HG03521 (cell line): ENCODE results near the gene ECE1.

ENCODE experiments used
- ATAC-seq: cut with Tn5 transposase; IDR thresholded peaks from one replicate; pipeline ENCODE4 v1.9.1; 2021; ENCODE audit warnings: mild to moderate bottlenecking, moderate library complexity; ENCODE audit not compliant: unreplicated experiment

Gene ECE1

GRCh38 chr1:21255284-21255942 is 34.9 kb downstream of the ECE1 start:
- no peak for ATAC-seq

DNA sequence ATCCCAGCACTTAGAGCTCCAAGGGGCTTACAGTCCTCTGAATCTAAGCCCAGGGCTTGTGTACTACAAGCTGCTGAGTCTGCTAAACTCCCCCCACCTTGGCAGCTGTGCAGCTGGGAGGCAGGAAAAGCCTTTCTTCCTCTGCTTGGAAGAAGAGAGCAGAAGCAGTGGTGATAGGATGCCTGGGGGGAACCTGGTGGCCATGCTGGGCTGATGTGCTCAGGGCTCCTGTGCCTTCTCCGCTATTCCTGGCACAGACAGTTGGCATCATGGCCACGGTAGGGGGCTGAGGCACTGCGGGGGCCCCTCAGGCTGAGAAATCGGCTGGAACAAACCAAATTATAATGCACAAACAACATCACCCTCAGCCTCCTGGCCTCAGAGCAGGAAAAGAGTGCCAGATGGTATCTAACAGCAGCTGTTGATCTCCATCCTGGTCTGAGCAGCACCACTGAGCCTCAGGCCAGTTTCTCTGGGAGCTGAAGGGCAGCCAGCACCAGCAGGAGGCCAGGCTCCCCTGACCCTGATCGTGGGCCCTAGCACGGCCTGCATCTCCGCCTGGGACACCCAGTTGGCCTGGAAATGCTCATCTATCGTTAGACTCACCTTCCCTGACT is 35.8 kb downstream of the ECE1 start:
- ATAC-seq, result no peak

DNA sequence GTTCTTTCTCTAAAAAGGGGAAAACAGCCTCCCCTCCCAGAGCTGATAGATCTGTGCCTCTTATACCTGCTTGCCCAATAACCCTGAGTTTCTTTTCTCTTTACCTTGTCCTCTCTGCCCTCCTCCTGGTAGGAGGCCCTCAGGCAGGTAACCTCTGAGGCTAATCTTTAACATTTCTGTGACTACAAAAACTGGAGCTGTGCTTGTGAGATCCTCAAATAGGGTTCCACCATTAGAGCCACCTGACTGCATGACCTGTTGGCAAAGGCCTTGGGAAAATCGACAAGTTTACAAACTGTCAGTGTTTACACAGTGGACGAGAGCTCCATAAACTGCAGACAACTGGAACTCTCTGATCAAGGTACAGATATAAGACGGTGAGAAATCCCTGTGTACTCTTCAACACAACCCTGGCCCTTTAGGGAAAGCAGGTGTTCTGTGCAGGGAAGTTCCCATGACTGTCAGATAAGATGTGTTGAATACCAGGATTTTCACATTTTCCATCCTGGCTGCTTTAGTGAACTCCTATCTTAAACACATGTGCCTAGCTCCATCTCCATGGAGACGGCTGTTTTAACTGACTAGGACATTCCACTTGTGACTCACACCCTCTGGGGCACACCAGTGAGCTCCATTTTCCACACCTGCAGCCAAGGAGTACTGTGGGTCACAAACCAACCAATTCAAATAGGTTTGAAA is 38.3 kb downstream of the ECE1 start:
- ATAC-seq, result no peak

DNA sequence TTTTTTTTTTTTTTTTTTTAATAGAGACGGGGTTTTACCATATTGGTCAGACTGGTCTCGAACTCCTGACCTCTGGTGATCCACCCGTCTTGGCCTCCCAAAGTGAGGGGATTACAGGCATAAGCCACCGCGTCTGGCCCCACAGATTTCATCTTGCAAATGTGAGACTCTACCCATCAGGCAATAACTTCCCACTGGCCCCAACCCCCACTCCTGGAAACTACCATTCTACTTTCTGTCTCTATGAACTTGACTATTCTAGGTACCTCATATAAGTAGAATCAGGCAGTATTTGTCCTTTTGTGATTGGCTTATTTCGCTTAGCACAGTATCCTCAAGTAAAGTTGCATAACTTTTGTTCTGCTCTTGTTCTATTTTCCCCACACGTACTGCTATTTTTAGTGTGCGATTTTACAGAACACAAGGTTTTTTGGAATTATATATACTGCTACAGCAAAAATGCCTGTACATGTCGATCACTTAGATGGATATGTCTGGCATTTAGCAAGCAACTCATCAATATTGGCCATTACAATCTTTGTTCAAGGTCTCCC is 40.2 kb downstream of the ECE1 start:
- ATAC-seq, result no peak

GRCh38 chr1:21247892-21248715 is 42.2 kb downstream of the ECE1 start:
- ATAC-seq, result no peak

GRCh38 chr1:21246905-21247642 is 43.2 kb downstream of the ECE1 start:
- no peak for ATAC-seq

GRCh38 chr1:21245688-21246229 is 44.5 kb downstream of the ECE1 start:
- no peak for ATAC-seq

DNA sequence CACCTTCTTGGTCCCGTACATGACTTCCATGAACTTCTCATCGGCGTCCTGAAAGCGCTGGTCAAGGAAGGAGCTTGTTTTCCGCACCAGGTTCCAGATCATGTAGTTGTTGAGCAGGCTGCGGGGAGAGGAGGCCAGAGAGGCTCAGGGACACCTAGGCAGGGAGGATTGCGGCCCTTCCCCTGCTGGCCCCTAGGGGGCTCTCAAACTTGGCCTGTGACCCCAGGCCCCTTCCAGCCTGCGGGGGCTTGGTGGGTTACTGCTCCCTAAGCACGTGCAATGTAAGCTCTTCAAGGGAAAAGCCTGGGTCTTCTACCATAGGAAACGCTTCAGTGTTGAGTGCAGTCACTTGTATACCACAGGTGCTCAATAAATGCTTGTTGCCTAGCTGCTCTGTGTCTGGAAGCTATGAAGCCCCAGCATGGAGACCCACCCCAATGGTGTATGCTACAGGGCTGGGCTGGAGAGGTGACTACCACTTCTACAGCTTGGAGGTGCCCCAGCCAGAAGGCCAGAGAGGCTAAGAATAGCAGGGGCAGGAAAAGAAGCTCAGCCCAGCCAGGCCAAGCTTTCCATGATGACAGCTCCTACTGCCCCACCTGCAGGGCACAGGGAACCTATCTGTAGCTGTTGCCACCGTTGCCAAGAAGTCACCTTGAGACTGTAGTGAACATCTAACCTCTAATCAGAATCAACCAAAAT is 45.1 kb downstream of the ECE1 start:
- no peak for ATAC-seq

- ATAC-seq, result no peak
Measured at GRCh38 chr1:21244154-21244553, 46.1 kb downstream of the ECE1 start.

DNA sequence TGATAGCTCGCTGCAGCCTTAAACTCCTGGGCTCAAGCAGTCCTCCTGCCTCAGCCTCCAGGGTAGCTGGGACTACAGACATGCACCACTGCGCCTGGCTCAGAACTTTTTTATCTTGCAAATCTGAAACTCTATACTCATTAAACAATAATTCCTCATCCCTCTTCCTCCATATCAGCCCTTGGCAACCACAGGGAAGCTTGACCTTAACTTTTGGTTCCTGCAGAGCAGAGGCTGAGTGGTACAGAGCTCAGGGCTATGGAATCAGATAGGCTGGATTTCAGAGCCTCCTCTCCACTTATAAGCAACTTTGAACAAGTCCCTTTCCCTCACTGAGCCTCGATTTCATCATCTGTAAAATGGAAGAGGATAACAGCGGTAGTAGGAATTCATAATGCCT is 47.4 kb downstream of the ECE1 start:
- no peak for ATAC-seq

GRCh38 chr1:21241771-21242581 is 48.3 kb downstream of the ECE1 start:
- ATAC-seq, result no peak

DNA sequence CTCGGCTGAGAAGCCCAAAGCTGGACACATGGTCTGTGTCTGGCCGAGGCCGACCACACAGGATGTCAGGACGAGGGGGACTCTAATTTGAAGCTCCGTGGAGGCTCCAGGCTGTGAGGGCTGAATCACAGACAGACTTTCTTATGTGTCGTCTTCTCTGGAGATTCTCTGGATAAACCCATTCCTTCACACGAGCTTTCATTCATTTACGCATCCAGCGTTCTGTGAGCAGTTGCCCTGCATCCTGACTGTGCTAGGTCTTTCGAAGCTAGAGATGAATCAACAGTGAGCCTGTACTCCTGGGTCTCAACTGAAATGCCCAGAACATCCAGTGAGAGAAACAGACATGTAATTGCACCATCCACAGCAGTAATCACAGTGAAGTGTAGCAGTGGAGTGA is 49.6 kb downstream of the ECE1 start:
- no peak for ATAC-seq

- ATAC-seq, result no peak
Measured at GRCh38 chr1:21239221-21239620, 51.0 kb downstream of the ECE1 start.

DNA sequence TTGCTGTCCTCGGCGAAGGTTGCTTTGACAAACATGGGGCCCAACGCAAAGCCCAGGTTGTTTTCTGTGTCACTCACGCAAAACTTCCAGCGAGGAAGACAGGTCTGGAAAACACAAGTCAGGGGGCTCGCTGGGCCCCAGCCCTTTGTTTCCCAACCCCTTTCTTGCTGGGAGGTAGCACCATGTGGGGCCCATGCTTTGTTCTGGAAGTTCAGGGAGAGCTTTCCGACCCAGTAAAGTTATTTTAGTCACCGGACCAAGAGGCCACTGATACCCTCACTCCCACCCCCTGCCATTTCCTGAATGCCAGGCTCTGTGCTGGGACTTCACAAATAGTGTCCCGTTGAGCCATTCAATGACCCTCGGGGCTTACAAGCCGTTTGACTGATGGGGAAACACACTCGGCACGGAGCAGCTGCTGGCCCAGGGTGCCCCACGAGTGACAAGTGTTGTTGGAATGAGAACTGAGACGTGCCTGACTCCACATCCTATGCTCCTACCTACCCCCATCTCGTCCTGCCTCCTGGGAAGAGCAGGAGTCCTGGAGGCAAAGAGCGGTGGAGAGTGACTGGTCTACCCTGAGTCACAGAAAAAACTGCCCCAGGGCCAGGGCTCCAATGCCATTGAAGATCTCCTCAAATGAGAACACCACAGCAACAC is 52.0 kb downstream of the ECE1 start:
- ATAC-seq, result no peak

DNA sequence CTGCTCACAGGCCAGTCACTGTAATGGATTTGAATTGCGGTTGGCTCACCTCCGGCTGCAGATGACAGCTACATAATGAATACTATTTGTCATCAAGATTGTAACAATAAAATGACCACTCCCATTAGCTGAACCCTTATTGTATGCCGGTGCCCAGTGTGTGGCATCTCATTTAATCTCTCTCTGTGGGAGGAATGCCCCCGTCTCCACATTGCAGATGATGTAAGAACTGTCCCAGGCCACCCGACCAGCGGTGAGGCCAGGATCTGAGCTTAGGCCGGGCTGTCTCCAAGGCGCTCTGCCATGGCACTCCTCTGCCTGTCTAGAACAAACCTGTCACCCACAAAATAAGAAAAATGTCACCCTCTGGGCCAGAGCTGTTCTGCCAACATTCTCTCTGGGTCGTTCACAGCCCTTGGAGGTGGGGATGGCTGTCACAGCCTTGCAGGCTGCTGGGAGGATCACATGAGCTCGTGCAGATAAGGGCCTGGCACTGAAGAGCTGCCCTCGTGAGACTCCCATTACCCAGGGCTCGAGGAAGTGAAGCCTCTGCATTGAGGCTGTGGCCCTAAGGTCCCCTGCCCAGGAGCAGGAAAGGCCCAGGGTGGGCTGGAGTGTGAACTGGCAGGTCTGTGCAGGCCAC is 52.7 kb downstream of the ECE1 start:
- ATAC-seq, result no peak

GRCh38 chr1:21236178-21236577 is 54.1 kb downstream of the ECE1 start:
- no peak for ATAC-seq

GRCh38 chr1:21234779-21235178 is 55.5 kb downstream of the ECE1 start:
- ATAC-seq, result no peak

DNA sequence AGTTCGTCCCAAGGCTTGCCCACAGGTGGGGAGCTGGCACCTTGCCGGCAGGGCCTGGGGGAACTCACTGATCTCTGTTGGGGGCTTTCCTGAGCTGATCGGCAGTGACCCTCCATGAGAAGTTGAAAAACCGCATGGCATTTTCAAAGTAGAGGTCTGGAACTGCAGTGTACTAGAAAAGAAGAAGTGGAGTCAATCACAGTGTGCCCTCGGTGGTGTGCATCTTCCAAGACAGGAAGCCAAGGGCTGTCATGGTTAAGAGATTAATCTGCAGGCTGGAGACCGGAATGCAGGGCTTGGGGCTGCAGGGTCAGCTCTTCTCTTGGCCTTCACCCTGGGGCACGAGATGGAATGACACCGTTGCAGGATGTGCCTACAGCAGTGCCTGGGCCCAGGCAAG is 56.8 kb downstream of the ECE1 start:
- ATAC-seq, result no peak
